Transverse colon (tissue), 4 donors: ENCODE results near the gene KDELR1. TPM values are rescaled to one million over a fixed set of nuclear protein-coding genes. Genes with fewer than 3 reads are reported as not detected.
A peak's percentile ranks its signal among the peaks of the same experiment; 100 is the strongest.

Source experiments
- DNase-seq: peaks from one replicate; pipeline ENCODE4 v3.0.0-alpha.2; 2019
- H3K27ac ChIP-seq, 4 donors: fragments of 200-600 bp; sonication (generic); 2 replicates each; pipeline ENCODE4 v1.5.1; 2016 to 2018; ENCODE audit warnings: inconsistent platforms in 4 of 4
- H3K27me3 ChIP-seq: fragments of 200-600 bp; sonication (generic); 2 replicates; pipeline ENCODE4 v1.5.1; 2017; ENCODE audit warnings: inconsistent platforms
- H3K36me3 ChIP-seq, 4 donors: fragments of 200-600 bp; sonication (generic); 2 replicates each; pipeline ENCODE4 v1.5.1; 2017 to 2019; ENCODE audit warnings: inconsistent platforms in 4 of 4
- H3K4me1 ChIP-seq, 4 donors: fragments of 200-600 bp; sonication (generic); 2 replicates each; pipeline ENCODE4 v1.5.1; 2017 to 2020; ENCODE audit warnings: inconsistent platforms in 4 of 4
- H3K4me3 ChIP-seq, 4 donors: fragments of 200-600 bp; sonication (generic); 1 replicate in 1 of 4; 2 replicates in 3 of 4; pipeline versions ENCODE4 v1.5.1 to v1.6.1; 2017 to 2019; ENCODE audit warnings: inconsistent platforms in 4 of 4
- H3K9me3 ChIP-seq, 2 donors: fragments of 200-600 bp; sonication (generic); 2 replicates each; pipeline ENCODE4 v1.5.1; 2017 to 2019; ENCODE audit warnings: inconsistent platforms in 2 of 2
- EP300 ChIP-seq: sonication (generic); formaldehyde crosslinking; IDR thresholded peaks from one replicate; pipeline ENCODE4 v1.6.1; 2017; ENCODE audit warnings: antibody characterized with exemption, low read depth
- POLR2A ChIP-seq: fragments of 450-650 bp; IDR thresholded peaks from one replicate; pipeline ENCODE4 v1.6.1; 2016; ENCODE audit warnings: antibody characterized with exemption, mild to moderate bottlenecking, moderate library complexity
- POLR2AphosphoS5 ChIP-seq, 3 donors: sonication (generic); formaldehyde crosslinking; IDR thresholded peaks; one replicate each; pipeline ENCODE4 v1.6.1; 2016; ENCODE audit warnings: antibody characterized with exemption in 3 of 3
- WGBS, 2 donors: methylation state at CpG; one replicate each; pipeline ENCODE4 v1.1.5; 2018; ENCODE audit warnings: low coverage in 1 of 2; 5-methylcytosine and 5-hydroxymethylcytosine counted together
- in situ Hi-C, 4 donors: fragments of 200-750 bp; cut with MboI; loops; one replicate each; pipeline versions ENCODE4 v1.15.0 to v1.15.1; 2017; ENCODE audit warnings: low sequenced_read_pairs in 3 of 4, low pct_ligation_motif_present in 1 of 4, low pct_unique_long_range_greater_than_20kb in 1 of 4
- intact Hi-C: fragments of 100-400 bp; cut with DNase I; formaldehyde crosslinking; loops from one replicate; pipeline ENCODE4 v1.15.1; 2023; ENCODE audit warnings: low total_unique reads
- total RNA-seq, 4 donors: library from RNA; depleted of rRNA; stranded (reverse); fragments of >200 nt; gene quantifications; one replicate each; pipeline ENCODE4 v1.1.0, GENCODE V29; 2016
- TF ChIP-seq, protein P1 (sequence below), 5 experiments: fragments of 200-600 bp in 3 of 5; fragments of 450-650 bp in 2 of 5; sonication (generic) in 3 of 5; IDR thresholded peaks; 1 replicate in 2 of 5; 2 replicates in 3 of 5; pipeline ENCODE4 v1.5.1; 2016 to 2017; ENCODE audit warnings: antibody characterized with exemption in 5 of 5, inconsistent platforms in 3 of 5, mild to moderate bottlenecking in 2 of 5, moderate library complexity in 1 of 5

Gene KDELR1
- total RNA-seq, 4 donors from 2014 or later: 80.6 to 146 (median 120) TPM

DNA sequence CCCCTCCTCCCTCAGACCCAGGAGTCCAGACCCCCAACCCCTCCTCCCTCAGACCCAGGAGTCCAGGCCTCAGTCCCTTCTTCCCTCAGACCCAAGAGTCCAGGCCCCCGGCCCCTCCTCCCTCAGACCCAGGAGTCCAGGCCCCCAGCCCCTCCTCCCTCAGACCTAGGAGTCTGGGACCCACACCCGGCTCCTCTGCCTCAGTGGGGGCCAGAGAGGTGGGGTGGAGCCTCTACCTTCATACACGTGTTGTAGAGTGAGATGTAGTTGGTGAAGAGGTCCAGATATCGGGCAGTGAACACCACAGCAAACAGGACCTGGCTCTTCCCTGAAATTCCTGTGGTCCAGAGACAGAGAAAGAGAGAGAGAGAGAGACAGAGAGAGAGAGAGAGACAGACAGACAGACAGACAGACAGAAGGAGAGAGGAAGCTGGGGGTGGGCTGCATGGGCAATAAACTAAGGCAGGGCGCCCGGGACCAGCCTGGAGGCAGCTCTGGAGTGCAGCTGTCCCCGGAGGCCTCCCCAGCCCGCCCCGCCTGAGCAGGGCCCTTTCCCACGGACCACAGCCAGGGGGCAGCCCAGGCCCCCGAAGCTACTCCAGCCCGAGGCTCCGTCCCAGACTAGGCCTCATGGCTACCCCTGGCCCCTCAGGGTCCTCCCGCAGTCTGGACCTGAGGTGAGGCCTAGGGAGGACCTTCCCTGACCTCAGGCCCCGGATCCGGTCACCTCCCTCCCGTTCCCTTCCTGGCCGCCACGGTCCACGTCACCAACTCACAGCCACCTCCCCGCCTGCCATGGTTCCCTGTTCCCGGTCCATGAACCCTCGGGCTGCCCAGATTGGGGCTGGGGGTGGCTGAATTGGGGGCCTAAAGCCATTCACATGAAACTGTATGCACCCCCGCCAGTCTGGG lies 907 bp downstream of the KDELR1 start:
- in situ Hi-C loops (no loop called here), intact Hi-C loops (no loop called here)
- TF ChIP-seq POLR2AphosphoS5 (IDR thresholded peaks at IDR 0.05) (peak in 2 of 3 donors; percentile 31 to 42), EP300 (no peak), POLR2A (no peak)
- TF ChIP-seq, protein P1, sequence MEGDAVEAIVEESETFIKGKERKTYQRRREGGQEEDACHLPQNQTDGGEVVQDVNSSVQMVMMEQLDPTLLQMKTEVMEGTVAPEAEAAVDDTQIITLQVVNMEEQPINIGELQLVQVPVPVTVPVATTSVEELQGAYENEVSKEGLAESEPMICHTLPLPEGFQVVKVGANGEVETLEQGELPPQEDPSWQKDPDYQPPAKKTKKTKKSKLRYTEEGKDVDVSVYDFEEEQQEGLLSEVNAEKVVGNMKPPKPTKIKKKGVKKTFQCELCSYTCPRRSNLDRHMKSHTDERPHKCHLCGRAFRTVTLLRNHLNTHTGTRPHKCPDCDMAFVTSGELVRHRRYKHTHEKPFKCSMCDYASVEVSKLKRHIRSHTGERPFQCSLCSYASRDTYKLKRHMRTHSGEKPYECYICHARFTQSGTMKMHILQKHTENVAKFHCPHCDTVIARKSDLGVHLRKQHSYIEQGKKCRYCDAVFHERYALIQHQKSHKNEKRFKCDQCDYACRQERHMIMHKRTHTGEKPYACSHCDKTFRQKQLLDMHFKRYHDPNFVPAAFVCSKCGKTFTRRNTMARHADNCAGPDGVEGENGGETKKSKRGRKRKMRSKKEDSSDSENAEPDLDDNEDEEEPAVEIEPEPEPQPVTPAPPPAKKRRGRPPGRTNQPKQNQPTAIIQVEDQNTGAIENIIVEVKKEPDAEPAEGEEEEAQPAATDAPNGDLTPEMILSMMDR (IDR thresholded peaks at IDR 0.05): peak; percentile 66 to 88 (median 75)
- WGBS, 2 donors: 1% methylated on average over 24 of the region's 24 CpGs; no CpG with 5 or more reads in 1 of the 2 donors
- Histone ChIP-seq H3K27me3 (peaks cover 32% of the 10 kb centered on the region), H3K9me3 (no peaks in the 10 kb centered on the region), H3K4me1 (peaks cover 0 to 36% (median 27%) of the 10 kb centered on the region in 4 donors), H3K4me3 (peak overlapping the region; percentile 63 to 87 (median 78)), H3K36me3 (peaks cover 0 to 28% (median 14%) of the 10 kb centered on the region in 4 donors), H3K27ac (peak overlapping the region; percentile 88 to 94 (median 92))
- peak; percentile 75 for DNase-seq

DNA sequence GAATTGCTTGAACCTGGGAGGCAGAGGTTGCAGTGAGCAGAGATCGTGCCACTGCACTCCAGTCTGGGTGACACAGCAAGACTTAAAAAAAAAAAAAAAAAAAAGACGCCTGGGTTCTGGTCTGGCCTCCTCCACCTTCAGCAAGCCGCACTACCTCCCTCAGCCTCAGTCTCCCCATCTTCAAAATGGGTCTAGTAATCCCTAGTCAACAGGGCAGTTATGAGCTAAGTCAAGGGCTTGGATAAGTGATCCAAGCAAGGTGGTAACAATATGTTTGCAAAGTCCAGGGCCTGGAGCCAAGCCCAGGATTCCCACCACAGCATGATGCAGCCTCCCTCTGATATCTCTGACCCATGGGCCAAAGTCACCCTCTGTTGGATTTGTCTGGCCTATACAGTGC lies 4.4 kb downstream of the KDELR1 start:
- Histone ChIP-seq H3K27ac (no peak overlapping the region), H3K4me1 (peaks cover 0 to 19% (median 12%) of the 10 kb centered on the region in 4 donors), H3K4me3 (no peak overlapping the region), H3K36me3 (peaks cover 0 to 55% (median 27%) of the 10 kb centered on the region in 4 donors), H3K27me3 (no peaks in the 10 kb centered on the region), H3K9me3 (no peaks in the 10 kb centered on the region)
- DNase-seq: no peak
- 93 to 96% methylated on average over 2 to 3 of the region's 3 CpGs for WGBS, 2 donors
- in situ Hi-C loops (no loop called here), intact Hi-C loops (no loop called here)
- TF ChIP-seq POLR2A (no peak), POLR2AphosphoS5 (IDR thresholded peaks at IDR 0.05) (no peak), EP300 (no peak)
- TF ChIP-seq, protein P1 (IDR thresholded peaks at IDR 0.05): no peak

DNA sequence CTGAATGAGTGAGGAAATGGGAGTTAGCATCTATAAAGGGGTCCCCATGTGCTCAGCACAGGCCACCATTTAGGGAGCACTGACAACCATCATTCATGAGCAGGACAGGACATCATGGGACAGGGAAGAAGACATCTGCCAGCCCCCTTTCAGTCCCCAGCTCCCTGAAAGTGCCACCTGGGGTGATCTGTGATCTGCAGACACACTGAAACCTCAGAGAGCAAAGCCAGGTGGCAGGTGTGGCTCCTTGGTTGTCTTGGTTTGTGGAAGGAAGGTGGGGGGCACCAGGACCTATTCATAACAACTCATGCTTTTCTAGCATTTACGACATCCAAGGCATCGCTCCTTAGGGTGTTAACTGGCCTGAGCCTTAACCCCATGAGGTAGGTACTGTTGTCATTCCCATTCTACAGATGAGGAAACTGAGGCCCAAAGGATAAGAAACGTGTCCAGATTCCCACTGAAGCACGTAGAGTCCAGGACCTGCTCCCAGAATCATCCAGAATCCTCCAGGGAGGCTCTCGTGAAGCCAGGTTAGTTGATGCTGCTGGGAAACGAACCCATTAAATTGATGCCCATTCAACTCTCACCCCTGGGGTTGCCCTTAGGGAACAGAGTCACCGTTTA lies 5.8 kb downstream of the KDELR1 start:
- H3K9me3 ChIP-seq: no peaks in the 10 kb centered on the region
- no peaks in the 10 kb centered on the region for H3K27me3 ChIP-seq
- no peak for TF ChIP-seq POLR2A
- TF ChIP-seq, protein P1 (IDR thresholded peaks at IDR 0.05): no peak
- peaks cover 0 to 55% (median 27%) of the 10 kb centered on the region in 4 donors for H3K36me3 ChIP-seq
- H3K4me3 ChIP-seq: no peak overlapping the region
- DNase-seq: peak; percentile 55
- in situ Hi-C loops: no loop called here
- peak overlapping the region in 1 of 4 donors; percentile 41 for H3K27ac ChIP-seq
- H3K4me1 ChIP-seq: peaks cover 0 to 15% (median 10%) of the 10 kb centered on the region in 4 donors
- 89% methylated on average over 7 of the region's 7 CpGs; no CpG with 5 or more reads in 1 of the 2 donors for WGBS, 2 donors
- intact Hi-C loops: no loop called here

- WGBS, 2 donors: 87 to 97% methylated on average over 6 to 8 of the region's 8 CpGs
- intact Hi-C loops (no loop called here), in situ Hi-C loops (no loop called here)
- TF ChIP-seq EP300 (no peak), POLR2AphosphoS5 (IDR thresholded peaks at IDR 0.05) (no peak), POLR2A (no peak)
- TF ChIP-seq, protein P1 (IDR thresholded peaks at IDR 0.05): no peak
- DNase-seq: no peak
- Histone ChIP-seq H3K27ac (no peak overlapping the region), H3K4me1 (peaks cover 0 to 10% (median 2%) of the 10 kb centered on the region in 4 donors), H3K9me3 (no peaks in the 10 kb centered on the region), H3K36me3 (peaks cover 0 to 41% (median 20%) of the 10 kb centered on the region in 4 donors), H3K4me3 (no peak overlapping the region), H3K27me3 (no peaks in the 10 kb centered on the region)
Observed at GRCh38 chr19:48382286-48382685, 9.1 kb downstream of the KDELR1 start.
